Measurements from ENCODE around the gene PRSS57.

The PRSS57 gene

DNA sequence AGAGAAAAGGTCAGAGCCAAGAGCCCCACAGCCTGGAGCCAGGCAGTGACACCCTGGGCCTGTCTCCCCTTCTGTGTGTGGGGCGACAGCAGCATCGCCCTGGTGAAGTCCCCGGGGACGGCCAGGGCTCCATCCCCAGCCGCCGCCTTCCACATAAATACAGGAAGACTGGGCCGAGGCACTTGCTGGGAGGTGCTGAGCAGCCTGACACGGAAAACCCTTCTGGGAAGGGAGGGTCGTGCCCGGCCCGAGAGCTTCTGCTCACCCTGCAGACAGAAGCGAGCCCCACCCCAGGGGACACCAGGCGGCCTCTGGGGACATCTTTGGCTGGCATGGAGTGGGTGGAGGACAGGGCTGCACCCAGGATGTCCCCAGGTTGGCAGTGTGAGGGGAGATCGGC lies 50.5 kb downstream of the PRSS57 start:
- Histone ChIP-seq H3K9me2 (replicated peaks; ENCODE audit: control insufficient read depth, low read length) (no peaks in the 10 kb centered on the region), H3K79me2 (ENCODE audit: control insufficient read depth, low read length) (no peaks in the 10 kb centered on the region), H3K36me3 (ENCODE audit: control insufficient read depth, low read length) (peaks cover 48% of the 10 kb centered on the region), H3K27me3 (ENCODE audit: control insufficient read depth, low read length) (no peaks in the 10 kb centered on the region), H3K4me2 (ENCODE audit: low read length) (no peak overlapping the region), H4K20me1 (ENCODE audit: control insufficient read depth, insufficient read depth, low read depth, low read length) (peaks cover 2% of the 10 kb centered on the region; the same call in 1 of the 2 replicates), H3K9me3 (ENCODE audit: control insufficient read depth, insufficient read depth, low read length) (no peaks in the 10 kb centered on the region), H3F3A (ENCODE audit: control insufficient read depth, insufficient read depth) (no peaks in the 10 kb centered on the region), H3K4me3 (ENCODE audit: low read length) (no peak overlapping the region), H3K27ac (ENCODE audit: low read depth, low read length) (no peak overlapping the region), H3K4me1 (ENCODE audit: control insufficient read depth, low read length) (peaks cover 8% of the 10 kb centered on the region; the same call in 1 of the 2 replicates)
- TF ChIP-seq, protein P1, sequence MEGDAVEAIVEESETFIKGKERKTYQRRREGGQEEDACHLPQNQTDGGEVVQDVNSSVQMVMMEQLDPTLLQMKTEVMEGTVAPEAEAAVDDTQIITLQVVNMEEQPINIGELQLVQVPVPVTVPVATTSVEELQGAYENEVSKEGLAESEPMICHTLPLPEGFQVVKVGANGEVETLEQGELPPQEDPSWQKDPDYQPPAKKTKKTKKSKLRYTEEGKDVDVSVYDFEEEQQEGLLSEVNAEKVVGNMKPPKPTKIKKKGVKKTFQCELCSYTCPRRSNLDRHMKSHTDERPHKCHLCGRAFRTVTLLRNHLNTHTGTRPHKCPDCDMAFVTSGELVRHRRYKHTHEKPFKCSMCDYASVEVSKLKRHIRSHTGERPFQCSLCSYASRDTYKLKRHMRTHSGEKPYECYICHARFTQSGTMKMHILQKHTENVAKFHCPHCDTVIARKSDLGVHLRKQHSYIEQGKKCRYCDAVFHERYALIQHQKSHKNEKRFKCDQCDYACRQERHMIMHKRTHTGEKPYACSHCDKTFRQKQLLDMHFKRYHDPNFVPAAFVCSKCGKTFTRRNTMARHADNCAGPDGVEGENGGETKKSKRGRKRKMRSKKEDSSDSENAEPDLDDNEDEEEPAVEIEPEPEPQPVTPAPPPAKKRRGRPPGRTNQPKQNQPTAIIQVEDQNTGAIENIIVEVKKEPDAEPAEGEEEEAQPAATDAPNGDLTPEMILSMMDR (IDR thresholded peaks at IDR 0.05; ENCODE audit: low read depth, low read length, poor library complexity, severe bottlenecking) = no peak
- TF ChIP-seq EZH2phosphoT487 (IDR thresholded peaks at IDR 0.05; ENCODE audit: borderline replicate concordance, low read length) = no peak

DNA sequence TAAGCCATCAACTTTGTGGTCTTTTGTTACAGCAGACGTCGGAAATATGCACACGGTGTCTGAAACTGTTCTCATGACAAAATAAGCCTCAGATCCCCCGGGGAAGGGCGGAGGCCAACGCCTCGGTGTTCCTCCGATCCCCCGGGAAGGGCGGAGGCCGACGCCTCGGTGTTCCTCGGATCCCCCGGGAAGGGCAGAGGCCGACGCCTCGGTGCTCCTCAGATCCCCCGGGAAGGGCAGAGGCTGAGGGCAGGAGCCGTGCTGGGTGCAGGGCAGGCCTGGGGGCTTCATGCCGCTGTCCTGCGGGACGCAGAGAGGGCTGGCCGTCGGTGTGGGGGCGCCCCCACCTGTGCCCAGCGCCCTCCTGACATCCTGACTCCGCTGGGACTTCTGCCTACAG lies 50.9 kb downstream of the PRSS57 start:
- TF ChIP-seq, protein P1 (IDR thresholded peaks at IDR 0.05; ENCODE audit: low read depth, low read length, poor library complexity, severe bottlenecking) = no peak
- no peak for TF ChIP-seq EZH2phosphoT487 (IDR thresholded peaks at IDR 0.05; ENCODE audit: borderline replicate concordance, low read length)
- no peaks in the 10 kb centered on the region for H3F3A ChIP-seq (ENCODE audit: control insufficient read depth, insufficient read depth)
- no peak overlapping the region for H3K27ac ChIP-seq (ENCODE audit: low read depth, low read length)
- H3K27me3 ChIP-seq (ENCODE audit: control insufficient read depth, low read length) = no peaks in the 10 kb centered on the region
- H3K9me3 ChIP-seq (ENCODE audit: control insufficient read depth, insufficient read depth, low read length) = no peaks in the 10 kb centered on the region
- H3K4me3 ChIP-seq (ENCODE audit: low read length) = no peak overlapping the region
- peaks cover 44% of the 10 kb centered on the region for H3K36me3 ChIP-seq (ENCODE audit: control insufficient read depth, low read length)
- H3K9me2 ChIP-seq (replicated peaks; ENCODE audit: control insufficient read depth, low read length) = no peaks in the 10 kb centered on the region
- peaks cover 9% of the 10 kb centered on the region for H3K4me1 ChIP-seq (ENCODE audit: control insufficient read depth, low read length)
- no peak overlapping the region for H3K4me2 ChIP-seq (ENCODE audit: low read length)
- no peaks in the 10 kb centered on the region for H3K79me2 ChIP-seq (ENCODE audit: control insufficient read depth, low read length)
- H4K20me1 ChIP-seq (ENCODE audit: control insufficient read depth, insufficient read depth, low read depth, low read length) = peaks cover 2% of the 10 kb centered on the region; the same call in 1 of the 2 replicates

DNA sequence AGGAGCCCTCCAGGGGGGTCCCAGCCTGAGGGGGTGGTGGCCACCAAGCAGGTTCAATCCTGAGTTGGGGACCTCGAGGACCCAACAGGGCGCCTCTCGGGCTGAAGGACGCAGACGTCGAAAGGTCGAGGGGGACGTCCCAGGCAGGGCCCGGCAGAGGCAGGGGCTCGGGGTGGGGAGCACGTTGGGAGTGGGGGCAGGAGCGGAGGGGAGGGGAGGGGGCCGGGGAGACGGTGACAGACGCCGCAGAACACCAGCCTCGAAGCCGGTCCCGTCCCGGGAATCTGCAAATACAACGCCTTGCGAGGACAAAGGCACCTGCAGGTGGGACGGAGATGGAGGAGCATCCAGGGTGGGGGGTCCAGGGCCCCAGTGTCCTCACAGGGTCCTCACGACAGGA lies 51.5 kb downstream of the PRSS57 start:
- Histone ChIP-seq H4K20me1 (ENCODE audit: control insufficient read depth, insufficient read depth, low read depth, low read length) (peaks cover 2% of the 10 kb centered on the region; the same call in 1 of the 2 replicates), H3K4me3 (ENCODE audit: low read length) (no peak overlapping the region), H3K4me2 (ENCODE audit: low read length) (no peak overlapping the region), H3K27me3 (ENCODE audit: control insufficient read depth, low read length) (no peaks in the 10 kb centered on the region), H3K9me3 (ENCODE audit: control insufficient read depth, insufficient read depth, low read length) (no peaks in the 10 kb centered on the region), H3K27ac (ENCODE audit: low read depth, low read length) (no peak overlapping the region), H3K79me2 (ENCODE audit: control insufficient read depth, low read length) (no peaks in the 10 kb centered on the region), H3K9me2 (replicated peaks; ENCODE audit: control insufficient read depth, low read length) (no peaks in the 10 kb centered on the region), H3K4me1 (ENCODE audit: control insufficient read depth, low read length) (peaks cover 13% of the 10 kb centered on the region), H3K36me3 (ENCODE audit: control insufficient read depth, low read length) (peaks cover 38% of the 10 kb centered on the region), H3F3A (ENCODE audit: control insufficient read depth, insufficient read depth) (no peaks in the 10 kb centered on the region)
- no peak for TF ChIP-seq EZH2phosphoT487 (IDR thresholded peaks at IDR 0.05; ENCODE audit: borderline replicate concordance, low read length)
- TF ChIP-seq, protein P1 (IDR thresholded peaks at IDR 0.05; ENCODE audit: low read depth, low read length, poor library complexity, severe bottlenecking) = no peak
